Prostate gland (tissue), 2 donors: ENCODE data around the gene OTUD5.

ENCODE experiments used
- CTCF ChIP-seq, 4 experiments: fragments of 200-600 bp in 2 of 4; fragments of 450-650 bp in 2 of 4; sonication (generic) in 2 of 4; IDR thresholded peaks; 1 replicate in 3 of 4; 2 replicates in 1 of 4; pipeline ENCODE4 v1.5.1; 2016 to 2019; ENCODE audit warnings: antibody characterized with exemption in 4 of 4, mild to moderate bottlenecking in 2 of 4, moderate library complexity in 2 of 4
- POLR2A ChIP-seq: fragments of 450-650 bp; IDR thresholded peaks from one replicate; pipeline ENCODE4 v1.6.1; 2016; ENCODE audit warnings: antibody characterized with exemption, mild to moderate bottlenecking

- TF ChIP-seq CTCF (IDR thresholded peaks at IDR 0.05), result no peak
- no peak for TF ChIP-seq POLR2A
These were observed 48.8 kb downstream of the OTUD5 start for GRCh38 chrX:48908600-48908999.
